Measurements from ENCODE around the gene EPB41L4A.

DNA sequence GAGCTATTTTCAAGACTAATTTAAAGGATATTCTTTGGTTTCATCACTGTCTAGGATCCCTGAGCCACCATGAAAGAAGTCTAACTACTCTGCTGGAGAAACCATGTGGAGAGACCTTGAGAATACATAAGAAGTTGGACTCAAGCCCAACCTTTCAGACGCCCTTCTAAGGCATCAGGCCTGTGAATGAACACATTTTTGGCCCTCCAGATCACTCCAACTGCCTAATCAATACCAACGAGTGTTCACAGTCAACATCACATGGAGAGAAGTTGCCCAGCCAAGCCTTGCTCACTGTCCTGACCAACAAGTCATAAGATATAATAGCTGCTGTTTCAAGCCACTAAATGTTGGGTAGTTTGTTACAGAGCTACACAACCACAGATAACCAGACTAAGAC, 100.7 kb downstream of the EPB41L4A start:
- TF ChIP-seq EZH2 (optimal IDR thresholded peaks at IDR 0.05; ENCODE audit: low read depth, low read length) (no peak), EZH2phosphoT487 (IDR thresholded peaks at IDR 0.05; ENCODE audit: low read length) (no peak)
- TF ChIP-seq, protein P1, sequence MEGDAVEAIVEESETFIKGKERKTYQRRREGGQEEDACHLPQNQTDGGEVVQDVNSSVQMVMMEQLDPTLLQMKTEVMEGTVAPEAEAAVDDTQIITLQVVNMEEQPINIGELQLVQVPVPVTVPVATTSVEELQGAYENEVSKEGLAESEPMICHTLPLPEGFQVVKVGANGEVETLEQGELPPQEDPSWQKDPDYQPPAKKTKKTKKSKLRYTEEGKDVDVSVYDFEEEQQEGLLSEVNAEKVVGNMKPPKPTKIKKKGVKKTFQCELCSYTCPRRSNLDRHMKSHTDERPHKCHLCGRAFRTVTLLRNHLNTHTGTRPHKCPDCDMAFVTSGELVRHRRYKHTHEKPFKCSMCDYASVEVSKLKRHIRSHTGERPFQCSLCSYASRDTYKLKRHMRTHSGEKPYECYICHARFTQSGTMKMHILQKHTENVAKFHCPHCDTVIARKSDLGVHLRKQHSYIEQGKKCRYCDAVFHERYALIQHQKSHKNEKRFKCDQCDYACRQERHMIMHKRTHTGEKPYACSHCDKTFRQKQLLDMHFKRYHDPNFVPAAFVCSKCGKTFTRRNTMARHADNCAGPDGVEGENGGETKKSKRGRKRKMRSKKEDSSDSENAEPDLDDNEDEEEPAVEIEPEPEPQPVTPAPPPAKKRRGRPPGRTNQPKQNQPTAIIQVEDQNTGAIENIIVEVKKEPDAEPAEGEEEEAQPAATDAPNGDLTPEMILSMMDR (IDR thresholded peaks at IDR 0.05; ENCODE audit: low read length), result no peak
